ENCODE results near the gene SUGCT.

SUGCT gene

GRCh38 chr7:40520986-40521738 is 386.4 kb downstream of the SUGCT start:
- no peak for DNase-seq (ENCODE audit: low read depth)
- TF ChIP-seq, protein P1, sequence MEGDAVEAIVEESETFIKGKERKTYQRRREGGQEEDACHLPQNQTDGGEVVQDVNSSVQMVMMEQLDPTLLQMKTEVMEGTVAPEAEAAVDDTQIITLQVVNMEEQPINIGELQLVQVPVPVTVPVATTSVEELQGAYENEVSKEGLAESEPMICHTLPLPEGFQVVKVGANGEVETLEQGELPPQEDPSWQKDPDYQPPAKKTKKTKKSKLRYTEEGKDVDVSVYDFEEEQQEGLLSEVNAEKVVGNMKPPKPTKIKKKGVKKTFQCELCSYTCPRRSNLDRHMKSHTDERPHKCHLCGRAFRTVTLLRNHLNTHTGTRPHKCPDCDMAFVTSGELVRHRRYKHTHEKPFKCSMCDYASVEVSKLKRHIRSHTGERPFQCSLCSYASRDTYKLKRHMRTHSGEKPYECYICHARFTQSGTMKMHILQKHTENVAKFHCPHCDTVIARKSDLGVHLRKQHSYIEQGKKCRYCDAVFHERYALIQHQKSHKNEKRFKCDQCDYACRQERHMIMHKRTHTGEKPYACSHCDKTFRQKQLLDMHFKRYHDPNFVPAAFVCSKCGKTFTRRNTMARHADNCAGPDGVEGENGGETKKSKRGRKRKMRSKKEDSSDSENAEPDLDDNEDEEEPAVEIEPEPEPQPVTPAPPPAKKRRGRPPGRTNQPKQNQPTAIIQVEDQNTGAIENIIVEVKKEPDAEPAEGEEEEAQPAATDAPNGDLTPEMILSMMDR (IDR thresholded peaks at IDR 0.05; ENCODE audit: control insufficient read depth, extremely low read depth, insufficient read depth) = no peak
- H3K4me3 ChIP-seq (ENCODE audit: low read depth, low read length) = no peak overlapping the region

- DNase-seq (ENCODE audit: low read depth) = no peak
- TF ChIP-seq, protein P1 (IDR thresholded peaks at IDR 0.05; ENCODE audit: control insufficient read depth, extremely low read depth, insufficient read depth) = no peak
- H3K4me3 ChIP-seq (ENCODE audit: low read depth, low read length) = no peak overlapping the region
Observed at GRCh38 chr7:40525764-40526163, 391.0 kb downstream of the SUGCT start.

GRCh38 chr7:40526951-40527715 is 392.3 kb downstream of the SUGCT start:
- no peak for DNase-seq (ENCODE audit: low read depth)
- no peak overlapping the region for H3K4me3 ChIP-seq (ENCODE audit: low read depth, low read length)
- TF ChIP-seq, protein P1 (IDR thresholded peaks at IDR 0.05; ENCODE audit: control insufficient read depth, extremely low read depth, insufficient read depth) = no peak

DNA sequence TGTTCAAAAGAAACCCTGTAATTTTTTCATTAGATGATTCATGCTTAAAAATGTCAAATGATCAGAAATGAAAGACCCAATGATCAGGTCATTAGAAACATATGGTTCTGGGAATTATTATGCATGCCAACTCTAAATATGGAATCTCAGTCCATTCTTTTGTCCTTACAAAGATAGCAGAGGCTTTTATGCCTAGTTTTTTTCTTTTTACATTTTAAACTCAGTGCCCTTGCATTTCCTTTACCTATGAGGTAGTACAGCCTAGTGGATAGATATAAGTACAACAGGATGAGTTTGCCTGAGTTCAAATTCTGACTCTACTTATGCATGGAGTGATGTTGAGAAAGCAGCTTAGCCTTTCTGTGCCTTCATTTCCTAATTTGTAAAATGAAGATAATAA is 392.9 kb downstream of the SUGCT start:
- no peak overlapping the region for H3K4me3 ChIP-seq (ENCODE audit: low read depth, low read length)
- DNase-seq (ENCODE audit: low read depth) = no peak
- TF ChIP-seq, protein P1 (IDR thresholded peaks at IDR 0.05; ENCODE audit: control insufficient read depth, extremely low read depth, insufficient read depth) = no peak

- DNase-seq (ENCODE audit: low read depth) = no peak
- no peak overlapping the region for H3K4me3 ChIP-seq (ENCODE audit: low read depth, low read length)
- TF ChIP-seq, protein P1 (IDR thresholded peaks at IDR 0.05; ENCODE audit: control insufficient read depth, extremely low read depth, insufficient read depth) = no peak
Observed at GRCh38 chr7:40530292-40530691, 395.5 kb downstream of the SUGCT start.

DNA sequence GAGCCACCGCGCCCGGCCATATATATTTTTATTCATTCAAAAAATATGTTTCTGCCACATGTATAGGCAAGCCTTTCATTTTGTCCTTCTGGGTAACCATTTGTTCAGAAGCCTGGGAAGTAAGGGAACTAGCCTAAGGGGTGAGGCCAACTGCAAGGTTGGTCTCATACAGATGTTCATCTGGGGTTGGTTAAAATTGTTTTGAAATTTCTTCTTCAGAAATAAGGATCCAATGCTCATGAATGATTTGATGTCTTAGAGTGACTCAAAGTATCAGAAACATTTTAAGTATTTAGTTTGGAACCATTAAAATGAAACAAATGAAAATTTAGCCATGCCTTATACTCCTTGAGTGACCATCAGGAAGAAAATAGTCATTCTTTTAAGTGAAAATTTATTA is 397.2 kb downstream of the SUGCT start:
- DNase-seq (ENCODE audit: low read depth) = no peak
- TF ChIP-seq, protein P1 (IDR thresholded peaks at IDR 0.05; ENCODE audit: control insufficient read depth, extremely low read depth, insufficient read depth) = no peak
- no peak overlapping the region for H3K4me3 ChIP-seq (ENCODE audit: low read depth, low read length)

Data from LNCaP clone FGC (cell line).